Ascending aorta (tissue), 2 donors: ENCODE data around the gene CFAP92. TPM values are rescaled to one million over a fixed set of nuclear protein-coding genes. Genes with fewer than 3 reads are reported as not detected.

Experiments used
- DNase-seq, 2 donors: peaks; one replicate each; pipeline ENCODE4 v3.0.0-alpha.2; 2019; ENCODE audit warnings: low spot score in 2 of 2
- H3K27ac ChIP-seq, 2 donors: fragments of 200-600 bp; sonication (generic); one replicate each; pipeline ENCODE4 v1.5.1; 2016 to 2017; ENCODE audit warnings: mild to moderate bottlenecking in 1 of 2
- H3K27me3 ChIP-seq: fragments of 200-600 bp; sonication (generic); one replicate; pipeline ENCODE4 v1.5.1; 2017
- H3K36me3 ChIP-seq, 2 donors: fragments of 200-600 bp; sonication (generic); one replicate each; pipeline ENCODE4 v1.5.1; 2016
- H3K4me1 ChIP-seq, 2 donors: fragments of 200-600 bp; sonication (generic); one replicate each; pipeline ENCODE4 v1.5.1; 2016 to 2017; ENCODE audit warnings: mild to moderate bottlenecking in 1 of 2
- H3K4me3 ChIP-seq, 2 donors: fragments of 200-600 bp; sonication (generic); one replicate each; pipeline ENCODE4 v1.5.1; 2016 to 2017; ENCODE audit warnings: mild to moderate bottlenecking in 1 of 2
- H3K9me3 ChIP-seq, 2 donors: fragments of 200-600 bp; sonication (generic); one replicate each; pipeline ENCODE4 v1.5.1; 2016
- CTCF ChIP-seq, 3 experiments: fragments of 200-600 bp in 2 of 3; fragments of 450-650 bp in 1 of 3; sonication (generic) in 2 of 3; IDR thresholded peaks; one replicate each; pipeline ENCODE4 v1.5.1; 2016 to 2019; ENCODE audit warnings: antibody characterized with exemption in 3 of 3, mild to moderate bottlenecking in 1 of 3, moderate library complexity in 1 of 3
- intact Hi-C: fragments of 100-400 bp; cut with DNase I; formaldehyde crosslinking; loops from one replicate; pipeline ENCODE4 v1.15.1; 2023
- total RNA-seq: library from RNA; depleted of rRNA; stranded (reverse); fragments of >200 nt; gene quantifications from one replicate; pipeline ENCODE4 v1.1.0, GENCODE V29; 2016

The CFAP92 gene
- total RNA-seq, 1 donor from 2014 or later = not detected

- no peaks in the 10 kb centered on the region for H3K9me3 ChIP-seq
- H3K4me3 ChIP-seq = no peak overlapping the region
- peaks cover 92 to 100% of the 10 kb centered on the region in 2 donors for H3K36me3 ChIP-seq
- H3K27ac ChIP-seq = no peak overlapping the region
- TF ChIP-seq CTCF (IDR thresholded peaks at IDR 0.05) = no peak
- H3K4me1 ChIP-seq = no peaks in the 10 kb centered on the region
- intact Hi-C loops = no loop called here
- H3K27me3 ChIP-seq = no peaks in the 10 kb centered on the region
- DNase-seq = no peak
Observed at GRCh38 chr3:128903501-128903900, 90.4 kb downstream of the CFAP92 start.

- DNase-seq = no peak
- peaks cover 93 to 100% of the 10 kb centered on the region in 2 donors for H3K36me3 ChIP-seq
- no peak overlapping the region for H3K27ac ChIP-seq
- no peaks in the 10 kb centered on the region for H3K27me3 ChIP-seq
- no peak for TF ChIP-seq CTCF (IDR thresholded peaks at IDR 0.05)
- no peaks in the 10 kb centered on the region for H3K4me1 ChIP-seq
- intact Hi-C loops = no loop called here
- H3K4me3 ChIP-seq = no peak overlapping the region
- H3K9me3 ChIP-seq = no peaks in the 10 kb centered on the region
Observed at GRCh38 chr3:128902426-128902825, 91.5 kb downstream of the CFAP92 start.

GRCh38 chr3:128895843-128896697 lies 97.8 kb downstream of the CFAP92 start:
- H3K36me3 ChIP-seq = peaks cover 67 to 81% of the 10 kb centered on the region in 2 donors
- H3K9me3 ChIP-seq = no peaks in the 10 kb centered on the region
- intact Hi-C loops = no loop called here
- no peak for TF ChIP-seq CTCF (IDR thresholded peaks at IDR 0.05)
- no peak for DNase-seq
- H3K27ac ChIP-seq = no peak overlapping the region
- no peaks in the 10 kb centered on the region for H3K27me3 ChIP-seq
- H3K4me1 ChIP-seq = no peaks in the 10 kb centered on the region
- no peak overlapping the region for H3K4me3 ChIP-seq

- Histone ChIP-seq H3K4me1 (no peaks in the 10 kb centered on the region), H3K4me3 (no peak overlapping the region), H3K36me3 (peaks cover 17 to 22% of the 10 kb centered on the region in 2 donors), H3K27ac (no peak overlapping the region), H3K9me3 (no peaks in the 10 kb centered on the region), H3K27me3 (no peaks in the 10 kb centered on the region)
- no peak for DNase-seq
- intact Hi-C loops = no loop called here
- no peak for TF ChIP-seq CTCF (IDR thresholded peaks at IDR 0.05)
Observed at GRCh38 chr3:128889139-128889894, 104.6 kb downstream of the CFAP92 start.

- no peak for DNase-seq
- Histone ChIP-seq H3K27me3 (no peaks in the 10 kb centered on the region), H3K4me3 (no peak overlapping the region), H3K9me3 (no peaks in the 10 kb centered on the region), H3K4me1 (peaks cover 6 to 7% of the 10 kb centered on the region in 2 donors), H3K36me3 (peaks cover 7 to 17% of the 10 kb centered on the region in 2 donors), H3K27ac (no peak overlapping the region)
- intact Hi-C loops = no loop called here
- TF ChIP-seq CTCF (IDR thresholded peaks at IDR 0.05) = no peak
Observed at GRCh38 chr3:128884992-128885391, 108.9 kb downstream of the CFAP92 start.
